Measurements from ENCODE around the gene SPAG8.

The SPAG8 gene

DNA sequence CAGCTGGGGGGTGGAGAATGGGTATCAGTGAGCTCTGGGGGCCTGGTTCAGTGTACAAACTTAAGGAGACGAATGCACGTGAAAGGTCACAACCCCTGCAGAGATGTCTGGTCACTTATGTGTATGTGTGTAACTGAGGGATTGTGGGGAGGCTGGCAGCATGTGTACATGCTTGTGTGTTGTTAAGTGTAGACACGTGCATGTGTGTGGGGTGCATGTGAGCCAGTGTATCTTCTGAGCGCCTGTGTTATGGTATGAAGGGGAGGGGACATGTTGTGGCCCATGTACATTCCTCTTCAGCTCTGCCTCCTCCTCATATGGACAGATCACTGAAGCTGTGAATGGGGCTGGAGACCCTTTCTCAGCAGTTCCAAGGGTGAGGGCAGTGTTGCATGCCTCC, 19.0 kb upstream of the SPAG8 start:
- DNase-seq (ENCODE audit: low spot score): no peak
- TF ChIP-seq, protein P1, sequence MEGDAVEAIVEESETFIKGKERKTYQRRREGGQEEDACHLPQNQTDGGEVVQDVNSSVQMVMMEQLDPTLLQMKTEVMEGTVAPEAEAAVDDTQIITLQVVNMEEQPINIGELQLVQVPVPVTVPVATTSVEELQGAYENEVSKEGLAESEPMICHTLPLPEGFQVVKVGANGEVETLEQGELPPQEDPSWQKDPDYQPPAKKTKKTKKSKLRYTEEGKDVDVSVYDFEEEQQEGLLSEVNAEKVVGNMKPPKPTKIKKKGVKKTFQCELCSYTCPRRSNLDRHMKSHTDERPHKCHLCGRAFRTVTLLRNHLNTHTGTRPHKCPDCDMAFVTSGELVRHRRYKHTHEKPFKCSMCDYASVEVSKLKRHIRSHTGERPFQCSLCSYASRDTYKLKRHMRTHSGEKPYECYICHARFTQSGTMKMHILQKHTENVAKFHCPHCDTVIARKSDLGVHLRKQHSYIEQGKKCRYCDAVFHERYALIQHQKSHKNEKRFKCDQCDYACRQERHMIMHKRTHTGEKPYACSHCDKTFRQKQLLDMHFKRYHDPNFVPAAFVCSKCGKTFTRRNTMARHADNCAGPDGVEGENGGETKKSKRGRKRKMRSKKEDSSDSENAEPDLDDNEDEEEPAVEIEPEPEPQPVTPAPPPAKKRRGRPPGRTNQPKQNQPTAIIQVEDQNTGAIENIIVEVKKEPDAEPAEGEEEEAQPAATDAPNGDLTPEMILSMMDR (IDR thresholded peaks at IDR 0.05; ENCODE audit: borderline replicate concordance, control extremely low read depth, extremely low read depth, insufficient read depth, missing control alignments): no peak
- in situ Hi-C loops (cut with MboI; ENCODE audit: low sequenced_read_pairs, unreplicated experiment): no loop called here

DNA sequence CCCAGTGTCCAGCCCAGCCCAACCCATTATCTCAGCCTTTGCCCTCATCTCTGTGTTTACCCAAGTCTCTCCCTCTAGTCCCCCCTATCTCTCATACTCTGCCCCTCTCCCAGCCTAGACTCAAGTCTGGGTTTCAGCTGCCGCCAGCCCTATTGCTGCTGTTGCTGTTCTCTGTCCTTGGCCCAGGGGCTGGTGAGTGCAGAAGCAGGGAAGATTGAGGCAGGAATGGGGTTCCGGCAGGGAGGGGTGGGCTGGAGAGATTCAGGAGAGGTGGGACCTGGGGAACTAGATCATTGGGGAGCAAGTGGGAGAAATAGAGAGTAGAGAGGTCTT, 17.7 kb upstream of the SPAG8 start:
- in situ Hi-C loops (cut with MboI; ENCODE audit: low sequenced_read_pairs, unreplicated experiment): loop anchor here (10.0 kb wide), 1 partner anchor 55 kb away; no protein-coding TSS in a partner anchor
- TF ChIP-seq, protein P1 (IDR thresholded peaks at IDR 0.05; ENCODE audit: borderline replicate concordance, control extremely low read depth, extremely low read depth, insufficient read depth, missing control alignments): no peak
- DNase-seq (ENCODE audit: low spot score): no peak

DNA sequence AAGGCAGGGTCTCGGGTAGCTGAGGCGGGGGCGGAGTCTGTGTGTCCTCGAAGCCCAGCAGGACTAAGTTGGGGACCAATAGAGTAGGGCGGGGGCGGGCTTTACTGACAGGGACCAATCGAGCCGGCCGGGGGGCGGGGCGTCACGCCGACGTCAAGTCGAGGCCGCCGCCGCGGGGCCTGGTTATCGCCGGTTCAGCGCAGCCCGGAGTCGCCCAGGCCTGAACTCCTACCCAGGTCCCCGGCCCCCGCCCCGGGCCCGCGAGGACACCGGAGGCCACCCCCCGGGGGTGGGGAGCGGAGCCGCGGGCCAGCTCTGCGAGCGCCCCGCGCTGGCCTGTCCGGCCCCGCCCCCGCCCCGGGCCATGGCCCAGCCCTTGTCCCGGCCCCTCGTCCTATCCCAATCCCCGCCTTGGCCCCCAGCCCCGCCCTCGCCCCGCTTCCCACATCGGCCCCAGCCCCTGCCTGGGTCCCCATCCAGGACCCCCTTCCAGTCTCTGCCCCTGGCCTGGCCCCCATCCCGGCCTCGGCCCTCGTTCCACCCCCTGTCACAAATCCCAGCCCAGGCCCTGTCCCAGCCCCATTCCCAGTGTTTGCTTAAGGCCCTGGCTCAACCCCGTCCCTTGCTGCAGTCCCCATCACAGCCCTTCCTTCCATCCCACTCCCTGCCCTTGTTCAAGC, 17.2 kb upstream of the SPAG8 start, which contains the start of gene TMEM8B:
Gene TMEM8B (plus strand): TSS at position 145 of the 680 bp plus-strand sequence. CDS start 220 bp downstream, at position 365.
- peak; percentile 96 for DNase-seq (ENCODE audit: low spot score)
- in situ Hi-C loops (cut with MboI; ENCODE audit: low sequenced_read_pairs, unreplicated experiment): loop anchor here (10.0 kb wide), 1 partner anchor 56 kb away; no protein-coding TSS in a partner anchor
- TF ChIP-seq, protein P1 (IDR thresholded peaks at IDR 0.05; ENCODE audit: borderline replicate concordance, control extremely low read depth, extremely low read depth, insufficient read depth, missing control alignments): no peak

DNA sequence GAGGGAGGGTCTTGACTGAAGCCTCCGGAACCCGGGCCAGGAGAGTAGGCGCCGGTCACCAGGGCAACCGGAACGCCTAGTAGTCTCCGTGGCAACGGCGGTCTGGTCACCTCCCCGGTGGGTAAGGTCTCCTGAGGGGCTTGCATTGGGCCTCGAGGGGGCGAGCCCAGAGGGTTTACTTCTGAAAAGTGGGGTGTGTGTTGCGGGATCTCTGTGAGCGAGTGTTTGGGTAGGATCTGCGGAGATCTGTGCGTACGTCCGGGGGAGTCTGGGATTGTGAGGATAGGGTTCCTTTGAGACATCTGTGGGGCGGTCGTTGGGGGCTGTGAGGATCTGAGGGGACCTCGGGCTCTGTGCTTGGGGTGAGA, 16.6 kb upstream of the SPAG8 start, which contains the start of gene FAM221B:
Gene FAM221B (minus strand): TSS at position 17 of the 368 bp plus-strand sequence. CDS start 2,571 bp downstream, outside the sequence.
- DNase-seq (ENCODE audit: low spot score): no peak
- in situ Hi-C loops (cut with MboI; ENCODE audit: low sequenced_read_pairs, unreplicated experiment): loop anchor here (10.0 kb wide), 1 partner anchor 56 kb away; no protein-coding TSS in a partner anchor
- TF ChIP-seq, protein P1 (IDR thresholded peaks at IDR 0.05; ENCODE audit: borderline replicate concordance, control extremely low read depth, extremely low read depth, insufficient read depth, missing control alignments): no peak

DNA sequence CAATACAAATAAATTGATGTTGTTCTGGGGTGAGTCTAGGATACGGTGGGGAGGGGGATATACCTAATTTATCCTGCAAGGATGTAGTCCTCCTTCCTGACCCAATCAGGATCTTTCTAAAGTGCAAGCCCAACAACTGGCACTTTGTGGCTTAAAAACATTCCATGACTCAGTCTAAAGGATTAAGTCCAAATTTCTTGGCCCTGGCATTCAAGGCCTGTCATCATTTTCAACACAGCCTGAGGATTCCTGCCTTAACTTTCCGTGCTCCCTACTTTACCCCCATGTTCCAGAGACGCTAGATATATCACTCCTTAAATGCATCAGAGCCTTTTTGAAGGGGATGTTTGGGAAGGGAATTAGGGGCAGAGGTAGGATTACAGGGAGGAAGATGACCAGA, 15.4 kb upstream of the SPAG8 start:
- in situ Hi-C loops (cut with MboI; ENCODE audit: low sequenced_read_pairs, unreplicated experiment): loop anchor here (10.0 kb wide), 1 partner anchor 57 kb away; no protein-coding TSS in a partner anchor
- no peak for DNase-seq (ENCODE audit: low spot score)
- TF ChIP-seq, protein P1 (IDR thresholded peaks at IDR 0.05; ENCODE audit: borderline replicate concordance, control extremely low read depth, extremely low read depth, insufficient read depth, missing control alignments): no peak

DNA sequence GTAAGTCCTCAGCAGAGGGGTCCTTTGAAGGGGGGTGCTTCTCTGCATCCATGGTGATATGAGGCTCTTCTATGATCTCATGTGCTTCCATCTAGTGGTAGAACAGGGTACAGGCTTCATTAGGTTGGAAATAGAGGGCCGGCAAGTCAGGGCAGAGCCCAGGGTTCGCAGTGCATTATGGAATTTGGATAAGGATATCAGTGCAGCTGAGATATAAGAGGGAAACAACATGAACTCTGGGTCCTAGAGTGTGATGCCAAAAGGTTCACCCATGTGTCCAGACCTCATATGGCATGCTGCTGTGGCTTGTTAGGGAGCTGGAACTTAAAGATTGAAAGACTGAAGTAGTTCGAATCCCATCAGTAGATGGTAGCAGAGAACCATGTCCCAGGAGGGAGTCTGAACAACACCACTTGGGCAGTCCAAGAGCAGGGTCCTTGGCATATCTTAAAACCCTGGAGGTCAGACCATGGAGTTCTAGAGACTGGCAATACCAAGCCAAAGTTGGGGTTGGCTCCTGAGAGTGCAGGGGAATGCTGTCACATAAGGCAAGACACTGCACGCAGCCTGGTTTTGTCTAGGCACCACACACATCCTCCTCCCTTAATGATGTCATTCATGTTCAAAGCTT, 14.1 kb upstream of the SPAG8 start:
- DNase-seq (ENCODE audit: low spot score): peak; percentile 67
- in situ Hi-C loops (cut with MboI; ENCODE audit: low sequenced_read_pairs, unreplicated experiment): loop anchor here (10.0 kb wide), 1 partner anchor 59 kb away; no protein-coding TSS in a partner anchor
- TF ChIP-seq, protein P1 (IDR thresholded peaks at IDR 0.05; ENCODE audit: borderline replicate concordance, control extremely low read depth, extremely low read depth, insufficient read depth, missing control alignments): peak; percentile 58

All from GM13976 (cell line).